AG09319 (cell line): Measurements from ENCODE around the gene INSR.

Source experiments
- DNase-seq: peaks from one replicate; pipeline ENCODE4 v3.0.0-alpha.2; 2010; ENCODE audit warnings: low read depth; ENCODE audit errors: extremely low read depth
- TF ChIP-seq, protein P1 (sequence below): IDR thresholded peaks from 2 replicates; pipeline ENCODE4 v1.5.1; 2011; ENCODE audit warnings: low read depth, mild to moderate bottlenecking, inconsistent platforms, low read length, moderate library complexity

The INSR gene

DNA sequence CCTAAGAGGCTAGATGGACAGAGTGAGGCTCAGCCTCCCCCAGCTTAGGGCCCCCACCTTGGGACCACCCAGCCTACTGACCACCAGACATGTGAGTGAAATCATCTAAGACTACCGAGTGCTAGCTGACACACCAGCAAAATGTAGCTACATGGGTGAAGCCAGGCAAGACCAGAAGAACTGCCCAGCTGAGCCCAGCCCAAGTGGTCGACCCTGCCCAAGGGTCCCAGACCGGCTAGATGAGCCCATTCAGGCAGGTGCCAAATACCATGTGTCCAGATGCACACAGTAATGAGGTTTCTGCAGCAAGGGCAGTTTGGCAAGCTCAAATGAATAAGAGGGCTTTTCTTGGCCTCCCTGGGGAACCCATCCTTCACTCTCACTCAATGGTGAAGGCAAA lies 168.1 kb downstream of the INSR start:
- TF ChIP-seq, protein P1, sequence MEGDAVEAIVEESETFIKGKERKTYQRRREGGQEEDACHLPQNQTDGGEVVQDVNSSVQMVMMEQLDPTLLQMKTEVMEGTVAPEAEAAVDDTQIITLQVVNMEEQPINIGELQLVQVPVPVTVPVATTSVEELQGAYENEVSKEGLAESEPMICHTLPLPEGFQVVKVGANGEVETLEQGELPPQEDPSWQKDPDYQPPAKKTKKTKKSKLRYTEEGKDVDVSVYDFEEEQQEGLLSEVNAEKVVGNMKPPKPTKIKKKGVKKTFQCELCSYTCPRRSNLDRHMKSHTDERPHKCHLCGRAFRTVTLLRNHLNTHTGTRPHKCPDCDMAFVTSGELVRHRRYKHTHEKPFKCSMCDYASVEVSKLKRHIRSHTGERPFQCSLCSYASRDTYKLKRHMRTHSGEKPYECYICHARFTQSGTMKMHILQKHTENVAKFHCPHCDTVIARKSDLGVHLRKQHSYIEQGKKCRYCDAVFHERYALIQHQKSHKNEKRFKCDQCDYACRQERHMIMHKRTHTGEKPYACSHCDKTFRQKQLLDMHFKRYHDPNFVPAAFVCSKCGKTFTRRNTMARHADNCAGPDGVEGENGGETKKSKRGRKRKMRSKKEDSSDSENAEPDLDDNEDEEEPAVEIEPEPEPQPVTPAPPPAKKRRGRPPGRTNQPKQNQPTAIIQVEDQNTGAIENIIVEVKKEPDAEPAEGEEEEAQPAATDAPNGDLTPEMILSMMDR, result no peak
- no peak for DNase-seq

DNA sequence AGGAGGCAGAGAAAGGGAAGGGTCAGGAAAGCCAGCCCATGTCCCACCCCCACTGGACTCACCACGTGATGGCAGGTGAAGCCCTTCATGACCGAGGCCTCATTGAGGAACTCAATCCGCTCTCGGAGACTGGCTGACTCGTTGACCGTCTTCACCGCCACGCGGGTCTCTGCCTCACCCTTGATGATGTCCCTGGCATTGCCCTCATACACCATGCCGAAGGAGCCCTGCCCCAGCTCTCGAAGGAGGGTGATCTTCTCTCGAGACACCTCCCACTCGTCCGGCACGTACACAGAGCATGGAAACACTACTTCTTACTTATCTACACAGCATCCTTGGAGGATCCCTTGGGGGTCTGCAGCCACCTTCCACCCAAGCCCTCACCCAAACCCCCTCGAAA lies 169.0 kb downstream of the INSR start:
- TF ChIP-seq, protein P1, result no peak

DNA sequence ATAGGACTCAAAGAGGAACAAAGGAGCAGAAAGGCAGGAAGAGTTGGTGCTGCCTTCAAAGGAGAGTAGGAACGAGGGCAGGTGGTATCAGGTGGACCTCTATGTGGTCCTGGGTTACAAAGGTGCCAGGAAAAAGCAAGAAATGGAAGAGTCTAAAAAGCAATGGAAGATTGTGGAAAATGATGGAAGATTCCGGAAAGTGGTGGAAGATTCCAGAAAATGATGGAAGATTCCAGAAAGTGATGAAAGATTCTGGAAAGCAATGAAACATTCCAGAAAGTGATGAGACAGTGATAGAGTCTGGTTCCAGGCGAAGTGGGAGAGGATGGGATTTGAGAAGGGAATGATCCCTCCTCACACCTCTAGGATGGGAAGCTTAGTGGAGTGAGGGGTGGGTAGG lies 169.4 kb downstream of the INSR start:
- no peak for DNase-seq
- TF ChIP-seq, protein P1, result no peak

More for the DNA sequence above, 169.0 kb downstream of the INSR start:
- no peak for DNase-seq

DNA sequence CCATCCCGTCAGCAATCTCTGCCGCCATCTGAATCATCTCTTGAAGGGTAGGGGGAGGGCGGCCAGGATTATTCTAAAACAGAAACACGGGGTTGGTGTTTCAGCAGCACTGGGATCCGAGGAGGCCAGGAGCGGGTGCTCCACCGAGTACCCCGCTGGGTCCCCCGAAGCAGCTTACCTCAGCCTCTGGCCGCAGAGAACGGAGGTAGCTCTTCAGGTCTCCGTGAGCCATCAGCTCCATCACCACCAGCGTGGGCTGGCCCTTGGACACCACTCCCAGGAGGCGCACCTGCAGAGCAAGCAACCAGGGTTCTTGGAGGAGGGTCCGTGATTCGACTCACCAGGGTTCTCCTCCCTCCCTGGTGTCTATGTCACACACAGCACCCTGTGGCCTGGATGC lies 171.5 kb downstream of the INSR start:
- TF ChIP-seq, protein P1, result no peak
- DNase-seq, result no peak

DNA sequence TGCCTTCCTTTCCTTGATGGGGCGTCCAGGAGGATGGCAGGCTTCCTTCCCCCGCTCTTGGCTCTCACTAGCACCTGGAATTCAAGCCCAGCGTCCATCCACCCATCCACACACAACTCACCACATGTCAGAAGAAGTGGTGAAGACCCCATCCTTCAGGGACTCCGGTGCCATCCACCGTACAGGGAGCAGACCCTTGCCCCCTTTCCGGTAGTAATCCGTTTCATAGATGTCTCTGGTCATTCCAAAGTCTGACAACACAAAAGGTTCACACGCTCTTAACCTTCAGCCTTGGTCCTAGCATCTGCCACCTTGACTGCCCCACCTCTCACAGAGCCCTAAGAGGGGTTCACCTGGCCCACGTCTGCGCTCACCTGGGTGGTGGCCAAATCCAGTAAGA lies 173.7 kb downstream of the INSR start:
- TF ChIP-seq, protein P1, result no peak

DNA sequence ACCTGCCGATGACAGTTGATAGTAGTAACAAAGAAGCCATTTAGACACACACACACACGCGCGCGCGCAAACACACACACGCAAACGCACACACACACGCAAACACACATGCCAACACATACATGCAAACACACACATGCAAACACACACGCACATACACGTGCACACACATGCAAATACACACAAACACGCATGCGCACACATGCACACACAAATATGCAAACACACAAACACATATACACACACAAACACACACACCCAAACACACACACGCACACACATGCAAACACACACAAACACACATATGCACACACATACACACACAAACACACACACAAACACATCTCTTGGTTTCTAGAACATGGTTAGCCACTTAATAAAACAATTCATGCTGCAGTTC lies 174.6 kb downstream of the INSR start:
- DNase-seq, result no peak
- TF ChIP-seq, protein P1, result no peak

More for the DNA sequence above, 173.7 kb downstream of the INSR start:
- DNase-seq, result no peak

DNA sequence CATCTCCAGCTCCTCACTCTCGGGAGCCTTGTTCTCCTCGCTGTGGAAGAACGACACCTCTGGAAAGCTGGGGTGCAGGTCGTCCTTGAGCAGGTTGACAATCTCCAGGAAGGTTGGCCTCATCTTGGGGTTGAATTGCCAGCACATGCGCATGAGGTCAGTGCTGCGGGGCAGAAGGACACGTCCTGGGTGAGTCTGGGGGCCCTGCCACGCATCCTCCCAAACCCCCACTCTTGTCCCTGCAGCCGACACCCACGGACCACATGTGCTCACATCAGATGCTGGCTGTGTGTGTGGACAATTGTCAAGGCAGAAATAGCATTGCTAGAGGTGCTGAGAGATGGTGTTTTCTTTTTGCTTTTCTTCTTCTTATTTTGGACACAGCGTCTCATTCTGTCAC lies 177.0 kb downstream of the INSR start:
- TF ChIP-seq, protein P1, result no peak
- no peak for DNase-seq
